Measurements from ENCODE around the gene THBD.
A peak's percentile ranks its signal among the peaks of the same experiment; 100 is the strongest.

Gene THBD

GRCh38 chr20:23052904-23053303 is 3.4 kb upstream of the THBD start:
- TF ChIP-seq CTCF (IDR thresholded peaks at IDR 0.05; ENCODE audit: insufficient read depth, low read length, missing control alignments) = no peak
- DNase-seq (ENCODE audit: low read depth, low spot score) = no peak
- ChIA-PET POLR2A (no interaction called here), CTCF (interaction anchor here (4.0 to 5.0 kb wide), 2 partner anchors 183 to 287 kb away, joined by 21 to 50 read pairs; no protein-coding TSS in a partner anchor)
- H3K4me3 ChIP-seq (ENCODE audit: low read depth, low read length) = no peak overlapping the region

GRCh38 chr20:23050847-23051627 is 1.6 kb upstream of the THBD start:
- peak; percentile 78 for TF ChIP-seq CTCF (IDR thresholded peaks at IDR 0.05; ENCODE audit: insufficient read depth, low read length, missing control alignments)
- H3K4me3 ChIP-seq (ENCODE audit: low read depth, low read length) = peak overlapping the region; percentile 60
- ChIA-PET CTCF (interaction anchor here (0.6 to 5.0 kb wide), 28 partner anchors 10 to 366 kb away, joined by 3 to 50 read pairs (median 3); no protein-coding TSS in a partner anchor), POLR2A (interaction anchor here (0.8 to 1.1 kb wide), 2 partner anchors 289 to 311 kb away, joined by 3 read pairs; partner anchors contain the start of gene GZF1)
- no peak for DNase-seq (ENCODE audit: low read depth, low spot score)

GRCh38 chr20:23050076-23050838 is 785 bp upstream of the THBD start:
- no peak for DNase-seq (ENCODE audit: low read depth, low spot score)
- TF ChIP-seq CTCF (IDR thresholded peaks at IDR 0.05; ENCODE audit: insufficient read depth, low read length, missing control alignments) = no peak
- H3K4me3 ChIP-seq (ENCODE audit: low read depth, low read length) = peak overlapping the region; percentile 60
- POLR2A ChIA-PET = interaction anchor here (1.1 kb wide), 1 partner anchor 311 kb away, joined by 3 read pairs; the partner anchor contains the start of gene GZF1
- CTCF ChIA-PET = interaction anchor here (0.8 to 5.0 kb wide), 22 partner anchors 11 to 359 kb away, joined by 3 to 50 read pairs (median 4); no protein-coding TSS in a partner anchor

- peak overlapping the region; percentile 36 for H3K4me3 ChIP-seq (ENCODE audit: low read depth, low read length)
- CTCF ChIA-PET = interaction anchor here (1.1 to 5.0 kb wide), 4 partner anchors 13 to 291 kb away, joined by 3 to 50 read pairs (median 27); no protein-coding TSS in a partner anchor
- TF ChIP-seq CTCF (IDR thresholded peaks at IDR 0.05; ENCODE audit: insufficient read depth, low read length, missing control alignments) = peak; percentile 55
- no peak for DNase-seq (ENCODE audit: low read depth, low spot score)
- POLR2A ChIA-PET = no interaction called here
Measured at GRCh38 chr20:23048283-23049200, 930 bp downstream of the THBD start.

- DNase-seq (ENCODE audit: low read depth, low spot score) = no peak
- H3K4me3 ChIP-seq (ENCODE audit: low read depth, low read length) = no peak overlapping the region
- no peak for TF ChIP-seq CTCF (IDR thresholded peaks at IDR 0.05; ENCODE audit: insufficient read depth, low read length, missing control alignments)
- ChIA-PET CTCF (interaction anchor here (0.7 to 1.1 kb wide), 3 partner anchors 156 to 361 kb away, joined by 3 read pairs; no protein-coding TSS in a partner anchor), POLR2A (no interaction called here)
Measured at GRCh38 chr20:23047738-23048214, 1.7 kb downstream of the THBD start.
